Glutamatergic neuron (in vitro differentiated cells): ENCODE data around the gene PARVB. TPM values are rescaled to one million over a fixed set of nuclear protein-coding genes. Genes with fewer than 3 reads are reported as not detected.

Experiments
- DNase-seq: peaks from one replicate; pipeline ENCODE4 v3.0.0; 2022
- H3K27ac Mint-ChIP-seq: one replicate; pipeline ENCODE4 v1.8.0; 2020; ENCODE audit warnings: mild to moderate bottlenecking, mixed read lengths, inconsistent platforms; ENCODE audit not compliant: unreplicated experiment
- H3K27me3 Mint-ChIP-seq: one replicate; pipeline ENCODE4 v1.8.0; 2020; ENCODE audit warnings: mild to moderate bottlenecking, moderate library complexity, mixed read lengths, inconsistent platforms; ENCODE audit not compliant: unreplicated experiment
- H3K36me3 Mint-ChIP-seq: one replicate; pipeline ENCODE4 v1.8.0; 2020; ENCODE audit warnings: mild to moderate bottlenecking, mixed read lengths, inconsistent platforms; ENCODE audit not compliant: unreplicated experiment
- H3K4me1 Mint-ChIP-seq: one replicate; pipeline ENCODE4 v1.8.0; 2020; ENCODE audit warnings: mild to moderate bottlenecking, low read depth, mixed read lengths, inconsistent platforms; ENCODE audit not compliant: unreplicated experiment
- H3K4me3 Mint-ChIP-seq: one replicate; pipeline ENCODE4 v1.8.0; 2020; ENCODE audit warnings: mild to moderate bottlenecking, mixed read lengths, inconsistent platforms; ENCODE audit not compliant: unreplicated experiment
- H3K9me3 Mint-ChIP-seq: one replicate; pipeline ENCODE4 v1.8.0; 2020; ENCODE audit warnings: mild to moderate bottlenecking, moderate library complexity, mixed read lengths, inconsistent platforms; ENCODE audit not compliant: unreplicated experiment
- total RNA-seq: library from RNA; stranded (reverse); fragmentation: NEBNext Ultra II Directional; extraction: Animal tissue kit (Norgen Biotek cat#: 25700); gene quantifications from one replicate; pipeline ENCODE4 v1.2.1, GENCODE V29; 2021; ENCODE audit not compliant: unreplicated experiment
- TF ChIP-seq, protein P1 (sequence below): fragments of 200-600 bp; sonication (generic); IDR thresholded peaks from one replicate; pipeline ENCODE4 v1.5.0; 2021; ENCODE audit not compliant: partially characterized antibody, unreplicated experiment

The PARVB gene
- total RNA-seq, 1 donor from 2014 or later: 7.7 TPM

DNA sequence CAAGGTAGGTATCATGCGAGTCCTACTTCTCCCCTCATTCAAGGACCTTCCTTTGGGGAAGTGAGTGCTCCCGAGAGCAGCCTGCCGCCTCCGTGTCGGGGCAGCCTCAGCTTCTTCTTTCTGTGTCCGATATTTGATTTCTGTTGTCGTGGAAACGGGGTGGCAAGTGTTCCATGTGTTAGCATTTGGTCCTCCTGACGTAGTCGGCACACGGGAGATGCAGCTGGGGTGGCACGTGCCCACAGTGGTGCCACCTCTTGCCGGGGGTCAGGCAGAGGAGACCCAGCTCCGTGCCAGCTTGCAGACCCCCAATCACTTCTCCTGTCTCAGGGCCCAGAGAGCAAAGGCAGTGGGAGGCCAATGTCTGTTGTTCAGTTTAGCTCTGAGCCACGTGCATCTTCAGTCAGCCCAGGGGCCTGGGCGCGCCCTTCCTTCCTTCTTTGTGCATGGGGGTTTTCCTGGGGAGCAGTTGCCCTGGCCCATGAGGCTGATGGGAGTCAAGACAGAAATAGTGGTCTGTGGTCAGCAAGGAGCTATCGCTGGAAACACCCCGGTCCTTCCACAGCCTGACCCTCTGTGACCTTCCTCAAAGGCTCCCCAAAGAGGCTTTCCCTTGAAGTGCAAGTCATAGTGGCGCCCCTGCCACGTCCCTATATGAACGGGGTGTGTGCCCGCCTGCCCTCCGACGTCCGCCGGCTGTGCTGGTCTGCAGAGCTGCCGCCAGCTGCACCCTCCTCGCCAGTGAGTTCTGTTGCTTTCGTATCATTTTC, 44.5 kb downstream of the PARVB start:
- Mint-ChIP-seq H3K27ac (peak overlapping the region; percentile 4), H3K4me3 (no peak overlapping the region), H3K9me3 (no peaks in the 10 kb centered on the region), H3K36me3 (no peaks in the 10 kb centered on the region), H3K4me1 (no peaks in the 10 kb centered on the region), H3K27me3 (peaks cover 3% of the 10 kb centered on the region)
- no peak for DNase-seq
- TF ChIP-seq, protein P1, sequence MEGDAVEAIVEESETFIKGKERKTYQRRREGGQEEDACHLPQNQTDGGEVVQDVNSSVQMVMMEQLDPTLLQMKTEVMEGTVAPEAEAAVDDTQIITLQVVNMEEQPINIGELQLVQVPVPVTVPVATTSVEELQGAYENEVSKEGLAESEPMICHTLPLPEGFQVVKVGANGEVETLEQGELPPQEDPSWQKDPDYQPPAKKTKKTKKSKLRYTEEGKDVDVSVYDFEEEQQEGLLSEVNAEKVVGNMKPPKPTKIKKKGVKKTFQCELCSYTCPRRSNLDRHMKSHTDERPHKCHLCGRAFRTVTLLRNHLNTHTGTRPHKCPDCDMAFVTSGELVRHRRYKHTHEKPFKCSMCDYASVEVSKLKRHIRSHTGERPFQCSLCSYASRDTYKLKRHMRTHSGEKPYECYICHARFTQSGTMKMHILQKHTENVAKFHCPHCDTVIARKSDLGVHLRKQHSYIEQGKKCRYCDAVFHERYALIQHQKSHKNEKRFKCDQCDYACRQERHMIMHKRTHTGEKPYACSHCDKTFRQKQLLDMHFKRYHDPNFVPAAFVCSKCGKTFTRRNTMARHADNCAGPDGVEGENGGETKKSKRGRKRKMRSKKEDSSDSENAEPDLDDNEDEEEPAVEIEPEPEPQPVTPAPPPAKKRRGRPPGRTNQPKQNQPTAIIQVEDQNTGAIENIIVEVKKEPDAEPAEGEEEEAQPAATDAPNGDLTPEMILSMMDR: no peak

GRCh38 chr22:44070029-44070428, 45.9 kb downstream of the PARVB start:
- TF ChIP-seq, protein P1: no peak
- H3K27ac Mint-ChIP-seq: no peak overlapping the region
- H3K4me1 Mint-ChIP-seq: peaks cover 2% of the 10 kb centered on the region
- no peak for DNase-seq
- H3K36me3 Mint-ChIP-seq: no peaks in the 10 kb centered on the region
- peaks cover 5% of the 10 kb centered on the region for H3K27me3 Mint-ChIP-seq
- no peak overlapping the region for H3K4me3 Mint-ChIP-seq
- no peaks in the 10 kb centered on the region for H3K9me3 Mint-ChIP-seq

GRCh38 chr22:44071781-44072326, 47.8 kb downstream of the PARVB start:
- Mint-ChIP-seq H3K36me3 (no peaks in the 10 kb centered on the region), H3K27ac (no peak overlapping the region), H3K9me3 (no peaks in the 10 kb centered on the region), H3K4me1 (peaks cover 5% of the 10 kb centered on the region), H3K4me3 (no peak overlapping the region), H3K27me3 (peaks cover 5% of the 10 kb centered on the region)
- no peak for DNase-seq
- TF ChIP-seq, protein P1: no peak

DNA sequence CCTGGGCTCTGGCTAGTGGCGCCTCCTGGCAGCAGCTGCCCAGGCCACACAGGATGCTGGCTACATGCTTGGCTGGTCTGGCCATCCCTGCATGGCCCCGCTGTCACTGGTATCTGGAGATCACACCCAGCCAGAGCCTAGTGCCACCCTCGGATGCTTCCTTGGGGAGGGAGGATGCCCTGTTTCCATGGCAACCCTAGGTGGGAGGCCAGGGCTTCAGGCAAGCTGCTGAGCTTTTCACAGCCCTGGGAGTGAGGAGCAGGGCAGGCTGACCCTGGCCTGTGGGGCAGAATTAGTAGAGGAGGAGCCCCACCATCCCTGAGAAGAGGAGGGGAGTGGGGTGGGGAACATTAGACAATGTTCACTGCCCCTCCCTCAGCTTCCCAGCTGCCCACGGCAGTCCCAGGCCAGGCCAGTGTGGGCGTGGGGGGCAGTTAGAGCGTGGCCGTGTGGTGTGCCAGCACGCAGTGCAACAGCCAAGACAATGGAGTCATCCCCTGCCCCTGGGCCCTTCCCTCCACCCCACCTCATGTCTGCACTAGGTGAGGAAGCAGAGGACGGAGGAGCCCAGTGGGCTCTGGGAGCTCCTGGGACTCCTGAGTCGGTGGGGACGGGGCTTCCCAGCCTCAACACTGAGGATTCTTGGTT, 50.4 kb downstream of the PARVB start:
- DNase-seq: no peak
- Mint-ChIP-seq H3K9me3 (no peaks in the 10 kb centered on the region), H3K4me1 (peaks cover 5% of the 10 kb centered on the region), H3K27ac (no peak overlapping the region), H3K36me3 (no peaks in the 10 kb centered on the region), H3K4me3 (no peak overlapping the region), H3K27me3 (peaks cover 4% of the 10 kb centered on the region)
- TF ChIP-seq, protein P1: no peak

DNA sequence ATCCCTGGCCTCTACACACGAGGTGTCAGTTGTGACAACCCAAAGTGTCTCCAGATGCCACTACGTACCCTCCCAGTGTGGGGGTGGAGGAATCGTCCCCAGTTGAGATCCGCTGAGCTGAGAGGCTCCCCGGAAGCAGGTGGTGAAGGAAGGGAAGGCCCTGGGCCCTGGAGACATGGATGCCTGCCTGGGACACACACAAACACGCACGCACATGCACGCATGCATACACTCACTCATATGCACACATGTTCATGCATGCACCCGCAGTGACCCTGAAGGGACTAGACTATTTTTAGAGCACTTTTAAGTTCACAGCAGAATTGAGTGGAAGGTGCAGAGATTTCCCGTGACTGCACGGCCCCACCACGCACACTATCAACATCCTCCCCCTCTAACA, 50.9 kb downstream of the PARVB start:
- TF ChIP-seq, protein P1: no peak
- no peaks in the 10 kb centered on the region for H3K36me3 Mint-ChIP-seq
- peaks cover 5% of the 10 kb centered on the region for H3K4me1 Mint-ChIP-seq
- H3K9me3 Mint-ChIP-seq: no peaks in the 10 kb centered on the region
- DNase-seq: no peak
- H3K27ac Mint-ChIP-seq: no peak overlapping the region
- H3K27me3 Mint-ChIP-seq: peaks cover 4% of the 10 kb centered on the region
- H3K4me3 Mint-ChIP-seq: no peak overlapping the region
